ENCODE data around the gene FAM168B.

The FAM168B gene

GRCh38 chr2:131127076-131127475 lies 33.8 kb upstream of the FAM168B start:
- TF ChIP-seq, protein P1, sequence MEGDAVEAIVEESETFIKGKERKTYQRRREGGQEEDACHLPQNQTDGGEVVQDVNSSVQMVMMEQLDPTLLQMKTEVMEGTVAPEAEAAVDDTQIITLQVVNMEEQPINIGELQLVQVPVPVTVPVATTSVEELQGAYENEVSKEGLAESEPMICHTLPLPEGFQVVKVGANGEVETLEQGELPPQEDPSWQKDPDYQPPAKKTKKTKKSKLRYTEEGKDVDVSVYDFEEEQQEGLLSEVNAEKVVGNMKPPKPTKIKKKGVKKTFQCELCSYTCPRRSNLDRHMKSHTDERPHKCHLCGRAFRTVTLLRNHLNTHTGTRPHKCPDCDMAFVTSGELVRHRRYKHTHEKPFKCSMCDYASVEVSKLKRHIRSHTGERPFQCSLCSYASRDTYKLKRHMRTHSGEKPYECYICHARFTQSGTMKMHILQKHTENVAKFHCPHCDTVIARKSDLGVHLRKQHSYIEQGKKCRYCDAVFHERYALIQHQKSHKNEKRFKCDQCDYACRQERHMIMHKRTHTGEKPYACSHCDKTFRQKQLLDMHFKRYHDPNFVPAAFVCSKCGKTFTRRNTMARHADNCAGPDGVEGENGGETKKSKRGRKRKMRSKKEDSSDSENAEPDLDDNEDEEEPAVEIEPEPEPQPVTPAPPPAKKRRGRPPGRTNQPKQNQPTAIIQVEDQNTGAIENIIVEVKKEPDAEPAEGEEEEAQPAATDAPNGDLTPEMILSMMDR (IDR thresholded peaks at IDR 0.05; ENCODE audit: low read depth, low read length, missing control alignments) = no peak
- H3K4me3 ChIP-seq (ENCODE audit: low read depth, low read length) = no peak overlapping the region
- DNase-seq (ENCODE audit: low read depth) = no peak
- in situ Hi-C loops (cut with HindIII; ENCODE audit: low sequenced_read_pairs) = no loop called here

GRCh38 chr2:131126436-131126835 lies 33.2 kb upstream of the FAM168B start:
- in situ Hi-C loops (cut with HindIII; ENCODE audit: low sequenced_read_pairs) = no loop called here
- TF ChIP-seq, protein P1 (IDR thresholded peaks at IDR 0.05; ENCODE audit: low read depth, low read length, missing control alignments) = no peak
- no peak overlapping the region for H3K4me3 ChIP-seq (ENCODE audit: low read depth, low read length)
- DNase-seq (ENCODE audit: low read depth) = no peak

GRCh38 chr2:131125195-131125757 lies 32.0 kb upstream of the FAM168B start:
- TF ChIP-seq, protein P1 (IDR thresholded peaks at IDR 0.05; ENCODE audit: low read depth, low read length, missing control alignments) = no peak
- in situ Hi-C loops (cut with HindIII; ENCODE audit: low sequenced_read_pairs) = no loop called here
- H3K4me3 ChIP-seq (ENCODE audit: low read depth, low read length) = no peak overlapping the region
- DNase-seq (ENCODE audit: low read depth) = no peak

DNA sequence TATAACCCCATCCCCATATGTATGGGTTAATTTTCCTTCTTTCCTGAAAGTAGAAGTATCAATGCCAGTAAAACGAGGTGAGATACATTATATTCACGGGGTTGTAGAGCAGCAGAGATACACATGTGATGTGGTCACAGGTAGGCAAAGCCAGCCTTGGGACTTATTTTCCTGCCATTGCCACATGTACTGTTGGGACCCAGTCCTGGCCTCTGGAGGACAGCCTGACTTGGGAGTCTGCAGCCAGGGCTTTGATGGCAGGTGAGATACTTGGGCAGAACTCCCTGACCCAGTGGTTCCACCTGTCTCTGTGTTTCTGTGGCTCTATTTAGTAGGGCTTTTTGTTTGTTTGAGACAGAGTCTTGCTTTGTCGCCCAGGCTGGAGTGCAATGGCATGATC lies 29.9 kb upstream of the FAM168B start:
- TF ChIP-seq, protein P1 (IDR thresholded peaks at IDR 0.05; ENCODE audit: low read depth, low read length, missing control alignments) = no peak

GRCh38 chr2:131122496-131122895 lies 29.2 kb upstream of the FAM168B start:
- DNase-seq (ENCODE audit: low read depth) = no peak
- no peak overlapping the region for H3K4me3 ChIP-seq (ENCODE audit: low read depth, low read length)
- TF ChIP-seq, protein P1 (IDR thresholded peaks at IDR 0.05; ENCODE audit: low read depth, low read length, missing control alignments) = no peak
- in situ Hi-C loops (cut with HindIII; ENCODE audit: low sequenced_read_pairs) = no loop called here

More for the DNA sequence above, 29.9 kb upstream of the FAM168B start:
- no peak for DNase-seq (ENCODE audit: low read depth)
- in situ Hi-C loops (cut with HindIII; ENCODE audit: low sequenced_read_pairs) = no loop called here
- no peak overlapping the region for H3K4me3 ChIP-seq (ENCODE audit: low read depth, low read length)

DNA sequence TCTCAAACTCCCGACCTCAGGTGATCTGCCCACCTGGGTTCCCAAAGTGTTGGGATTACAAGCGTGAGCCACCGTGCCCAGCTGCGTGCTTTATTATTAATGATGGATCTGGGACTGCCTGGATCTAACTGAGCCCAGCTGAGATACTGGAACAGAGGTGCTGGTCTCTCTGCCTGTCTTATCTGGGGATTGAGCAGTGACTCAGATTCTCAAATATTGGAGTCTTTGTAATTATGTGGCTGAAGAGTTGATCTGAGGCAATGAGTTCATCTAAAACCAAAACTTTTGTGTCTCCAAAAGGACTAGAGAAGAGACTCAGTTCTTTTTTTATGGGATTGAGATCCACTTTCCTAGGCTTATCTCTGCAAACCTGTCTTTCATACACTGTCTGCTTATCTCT lies 28.2 kb upstream of the FAM168B start:
- DNase-seq (ENCODE audit: low read depth) = no peak
- H3K4me3 ChIP-seq (ENCODE audit: low read depth, low read length) = no peak overlapping the region
- TF ChIP-seq, protein P1 (IDR thresholded peaks at IDR 0.05; ENCODE audit: low read depth, low read length, missing control alignments) = no peak
- in situ Hi-C loops (cut with HindIII; ENCODE audit: low sequenced_read_pairs) = no loop called here
